HG03095 (cell line): ENCODE results near the gene RTL10.

Experiments
- ATAC-seq: cut with Tn5 transposase; IDR thresholded peaks from one replicate; pipeline ENCODE4 v1.9.1; 2021; ENCODE audit warnings: moderate library complexity; ENCODE audit not compliant: unreplicated experiment

Gene RTL10

GRCh38 chr22:19864538-19865106 lies 9.9 kb upstream of the RTL10 start:
- no peak for ATAC-seq

GRCh38 chr22:19863571-19863970 lies 8.9 kb upstream of the RTL10 start:
- ATAC-seq, result no peak

GRCh38 chr22:19862619-19863246 lies 8.1 kb upstream of the RTL10 start:
- no peak for ATAC-seq

- ATAC-seq, result no peak
Measured at GRCh38 chr22:19859861-19860510, 5.3 kb upstream of the RTL10 start.

GRCh38 chr22:19857382-19857781 lies 2.7 kb upstream of the RTL10 start:
- no peak for ATAC-seq

- no peak for ATAC-seq
Measured at GRCh38 chr22:19855504-19856409, 1.1 kb upstream of the RTL10 start.

GRCh38 chr22:19853879-19854777 lies 546 bp downstream of the RTL10 start:
- no peak for ATAC-seq

GRCh38 chr22:19853058-19853878 lies 1.4 kb downstream of the RTL10 start:
- ATAC-seq, result no peak

- no peak for ATAC-seq
Measured at GRCh38 chr22:19852177-19852781, 2.4 kb downstream of the RTL10 start.

GRCh38 chr22:19851291-19852176 lies 3.1 kb downstream of the RTL10 start:
- ATAC-seq, result no peak

GRCh38 chr22:19850763-19851109 lies 3.9 kb downstream of the RTL10 start:
- ATAC-seq, result no peak

GRCh38 chr22:19849835-19850762 lies 4.6 kb downstream of the RTL10 start:
- ATAC-seq, result no peak

- no peak for ATAC-seq
Measured at GRCh38 chr22:19848298-19849224, 6.1 kb downstream of the RTL10 start.

- ATAC-seq, result no peak
Measured at GRCh38 chr22:19847345-19847632, 7.4 kb downstream of the RTL10 start.

GRCh38 chr22:19846620-19847344 lies 7.9 kb downstream of the RTL10 start:
- no peak for ATAC-seq
